HCT116 (cell line): ENCODE measurements around the gene LGI2. TPM values are rescaled to one million over a fixed set of nuclear protein-coding genes. Genes with fewer than 3 reads are reported as not detected.

Experiments used
- ATAC-seq: fragments of 200-7000 bp; cut with Tn5 transposase; 2 replicates; pipeline ENCODE4 v1.9.1; 2020; ENCODE audit warnings: mild to moderate bottlenecking, moderate library complexity
- BruUV-seq: library from RNA; stranded (reverse); fragments of 400-500 nt; replicated peaks from 2 replicates; lab custom pipeline; 2021; lab: Mats Ljungman, UMichigan
- CTCF ChIA-PET: fragments of 300-600 bp; sonication (Branson Sonifier 250); formaldehyde crosslinking; loops from one replicate; lab custom pipeline; 2021; ENCODE audit warnings: antibody characterized with exemption; lab: Charles Lee
- POLR2A ChIA-PET: fragments of 300-600, 350-600 bp; sonication (Branson Sonifier 250); formaldehyde crosslinking; loops from one replicate; lab custom pipeline; 2021; ENCODE audit warnings: antibody characterized with exemption; lab: Charles Lee
- RAD21 ChIA-PET, 2 experiments: fragments of 300-600 bp; sonication (Branson Sonifier 250); formaldehyde crosslinking; loops; one replicate each; lab custom pipeline; 2023; ENCODE audit warnings: low total read pairs in 2 of 2; ENCODE audit not compliant: uncharacterized antibody in 2 of 2, unreplicated experiment in 2 of 2, low non-redundant PET in 1 of 2; lab: Charles Lee
- DNase-seq: peaks from one replicate; pipeline ENCODE4 v3.0.0-alpha.2; 2010; ENCODE audit warnings: low read depth, low spot score
- H2AFZ ChIP-seq: fragments of 200-600 bp; shearing (Covaris generic), sonication (generic); 2 replicates; pipeline ENCODE4 v1.6.1; 2017; ENCODE audit warnings: low read depth, mixed run types, mixed read lengths, antibody characterized with exemption, low read length; ENCODE audit not compliant: poor library complexity, severe bottlenecking
- H3K27ac ChIP-seq: 2 replicates; pipeline ENCODE4 v1.5.1; 2012; ENCODE audit warnings: low read depth, low read length
- H3K27me3 ChIP-seq: fragments of 200-600 bp; sonication (generic); 2 replicates; pipeline ENCODE4 v1.6.1; 2016; ENCODE audit warnings: mixed run types, low read length, mixed read lengths; ENCODE audit not compliant: insufficient read depth
- H3K36me3 ChIP-seq, 2 experiments: fragments of 200-500 bp in 1 of 2; fragments of 200-600 bp in 1 of 2; sonication (Bioruptor generic) in 1 of 2; sonication (generic) in 1 of 2; 2 replicates each; pipeline versions ENCODE4 v1.5.1 to v1.6.1; 2014 to 2016; ENCODE audit warnings: low read length in 2 of 2, inconsistent platforms in 1 of 2, mixed read lengths in 1 of 2, mixed run types in 1 of 2; ENCODE audit not compliant: insufficient read depth in 2 of 2, control insufficient read depth in 1 of 2
- H3K4me1 ChIP-seq, 2 experiments: fragments of 200-600 bp in 1 of 2; sonication (generic) in 1 of 2; 2 replicates each; pipeline versions ENCODE4 v1.5.1 to v1.6.1; 2012 to 2017; ENCODE audit warnings: low read length in 2 of 2, inconsistent platforms in 1 of 2, mild to moderate bottlenecking in 1 of 2, mixed read lengths in 1 of 2, mixed run types in 1 of 2, moderate library complexity in 1 of 2; ENCODE audit not compliant: insufficient read depth in 2 of 2, control insufficient read depth in 1 of 2
- H3K4me2 ChIP-seq: fragments of 200-600 bp; sonication (generic); 2 replicates; pipeline ENCODE4 v1.6.1; 2017; ENCODE audit warnings: mixed run types, low read length, mixed read lengths
- H3K4me3 ChIP-seq, 2 experiments: fragments of 200-600 bp in 1 of 2; sonication (generic) in 1 of 2; replicated peaks in 1 of 2; 2 replicates each; pipeline ENCODE4 v1.5.1; 2011 to 2016; ENCODE audit warnings: low read length in 2 of 2, control low read depth in 1 of 2, low read depth in 1 of 2, mild to moderate bottlenecking in 1 of 2, mixed read lengths in 1 of 2, mixed run types in 1 of 2
- H3K79me2 ChIP-seq: fragments of 200-600 bp; sonication (generic); 2 replicates; pipeline ENCODE4 v1.6.1; 2017; ENCODE audit warnings: mild to moderate bottlenecking, mixed run types, low read length, moderate library complexity, mixed read lengths; ENCODE audit not compliant: insufficient read depth
- H3K9ac ChIP-seq: fragments of 200-600 bp; sonication (generic); 2 replicates; pipeline ENCODE4 v1.6.1; 2016; ENCODE audit warnings: low read length, mixed read lengths
- H3K9me2 ChIP-seq: fragments of 200-600 bp; sonication (generic), shearing (Covaris generic); 2 replicates; pipeline ENCODE4 v1.6.1; 2017; ENCODE audit warnings: mixed run types, mild to moderate bottlenecking, moderate library complexity; ENCODE audit not compliant: insufficient read depth
- H3K9me3 ChIP-seq, 2 experiments: fragments of 200-500 bp in 1 of 2; fragments of 200-600 bp in 1 of 2; sonication (Bioruptor generic) in 1 of 2; sonication (generic) in 1 of 2; 2 replicates each; pipeline ENCODE4 v1.6.1; 2014 to 2017; ENCODE audit warnings: low read length in 2 of 2, mixed read lengths in 2 of 2, inconsistent platforms in 1 of 2, low read depth in 1 of 2, mild to moderate bottlenecking in 1 of 2, mixed run types in 1 of 2, moderate library complexity in 1 of 2; ENCODE audit not compliant: control insufficient read depth in 1 of 2, insufficient read depth in 1 of 2
- H4K20me1 ChIP-seq: fragments of 200-600 bp; sonication (generic), shearing (Covaris generic); 2 replicates; pipeline ENCODE4 v1.6.1; 2017; ENCODE audit warnings: mixed run types, mild to moderate bottlenecking, moderate library complexity; ENCODE audit not compliant: insufficient read depth
- CEBPB ChIP-seq: IDR thresholded peaks from 2 replicates; pipeline ENCODE4 v1.6.1; 2012; ENCODE audit warnings: low read depth
- EGR1 ChIP-seq: IDR thresholded peaks from 2 replicates; pipeline ENCODE4 v1.6.1; 2012; ENCODE audit warnings: low read depth
- EZH2phosphoT487 ChIP-seq: fragments of 200-600 bp; IDR thresholded peaks from 2 replicates; pipeline ENCODE4 v1.6.1; 2018; ENCODE audit warnings: antibody characterized with exemption, borderline replicate concordance
- FOSL1 ChIP-seq: IDR thresholded peaks from 2 replicates; pipeline ENCODE4 v1.6.1; 2012; ENCODE audit warnings: low read depth
- POLR2AphosphoS5 ChIP-seq: IDR thresholded peaks from 2 replicates; pipeline ENCODE4 v1.6.1; 2011; ENCODE audit warnings: mild to moderate bottlenecking, low read depth, low read length, moderate library complexity
- RAD21 ChIP-seq: IDR thresholded peaks from 2 replicates; pipeline ENCODE4 v1.6.1; 2012; ENCODE audit warnings: low read depth, mild to moderate bottlenecking
- SIN3A ChIP-seq: IDR thresholded peaks from 2 replicates; pipeline ENCODE4 v1.6.1; 2012; ENCODE audit warnings: low read depth
- SP1 ChIP-seq: IDR thresholded peaks from 2 replicates; pipeline ENCODE4 v1.6.1; 2012; ENCODE audit warnings: low read depth
- SRF ChIP-seq: IDR thresholded peaks from 2 replicates; pipeline ENCODE4 v1.6.1; 2012; ENCODE audit warnings: low read depth
- TCF7L2 ChIP-seq: IDR thresholded peaks from 2 replicates; pipeline ENCODE4 v1.7.0; 2011; ENCODE audit warnings: borderline replicate concordance, inconsistent platforms; ENCODE audit not compliant: insufficient read depth, insufficient read length; ENCODE audit errors: extremely low read depth
- intact Hi-C: fragments of 100-400 bp; cut with micrococcal nuclease; formaldehyde crosslinking; loops from 2 replicates; pipeline ENCODE4 v1.10.0; 2022
- total RNA-seq: library from RNA; stranded (reverse); gene quantifications from one replicate; pipeline ENCODE4 v1.2.1, GENCODE V29; 2021; ENCODE audit not compliant: unreplicated experiment
- TF ChIP-seq, protein P1 (sequence below), 3 experiments: fragments of 200-600 bp in 1 of 3; sonication (generic) in 1 of 3; IDR thresholded peaks in 2 of 3; conservative IDR thresholded peaks in 1 of 3; 2 replicates each; pipeline ENCODE4 v1.5.1; 2012 to 2017; ENCODE audit warnings: low read depth in 2 of 3, low read length in 2 of 3, antibody characterized with exemption in 1 of 3, borderline replicate concordance in 1 of 3, control low read depth in 1 of 3, mild to moderate bottlenecking in 1 of 3, mixed read lengths in 1 of 3, mixed run types in 1 of 3, moderate library complexity in 1 of 3; ENCODE audit not compliant: insufficient read depth in 1 of 3
- TF ChIP-seq, protein P2 (sequence below): IDR thresholded peaks from 2 replicates; pipeline ENCODE4 v1.6.1; 2012
- TF ChIP-seq, protein P3 (sequence below): IDR thresholded peaks from 2 replicates; pipeline ENCODE4 v1.6.1; 2012; ENCODE audit warnings: low read depth

LGI2 gene
- total RNA-seq, 1 experiment from 2014 or later, result not detected

DNA sequence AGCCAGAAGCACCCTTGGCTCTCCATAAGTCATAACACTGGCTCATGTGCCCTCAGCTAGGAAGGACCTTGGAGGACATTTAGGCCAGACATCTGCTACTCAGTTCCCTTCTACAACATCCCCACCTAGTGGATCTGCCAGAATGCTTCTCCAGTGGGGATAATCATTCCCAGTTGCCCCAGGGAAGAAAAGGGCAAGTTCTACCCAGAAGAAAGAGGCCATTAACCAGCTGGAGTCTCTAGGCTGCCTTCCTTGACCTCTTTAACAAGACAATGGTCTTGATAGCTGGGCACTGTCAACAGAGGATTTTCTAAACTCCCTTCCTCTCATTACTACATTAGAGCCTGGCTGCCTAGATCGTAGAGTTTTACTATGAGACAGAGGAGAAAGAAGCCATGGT lies 42.0 kb downstream of the LGI2 start:
- Histone ChIP-seq H3K27ac (no peak overlapping the region), H4K20me1 (no peaks in the 10 kb centered on the region), H3K27me3 (no peaks in the 10 kb centered on the region), H3K36me3 (no peaks in the 10 kb centered on the region), H3K9me3 (no peaks in the 10 kb centered on the region), H3K9me2 (no peaks in the 10 kb centered on the region), H2AFZ (no peak overlapping the region), H3K4me1 (no peaks in the 10 kb centered on the region), H3K4me3 (no peak overlapping the region), H3K4me2 (no peak overlapping the region)
- ChIA-PET CTCF (no interaction called here), RAD21 (no interaction called here)
- intact Hi-C loops, result no loop called here
- BruUV-seq, result no TSS peak
- ATAC-seq, result peak; percentile 83
- TF ChIP-seq, protein P1, sequence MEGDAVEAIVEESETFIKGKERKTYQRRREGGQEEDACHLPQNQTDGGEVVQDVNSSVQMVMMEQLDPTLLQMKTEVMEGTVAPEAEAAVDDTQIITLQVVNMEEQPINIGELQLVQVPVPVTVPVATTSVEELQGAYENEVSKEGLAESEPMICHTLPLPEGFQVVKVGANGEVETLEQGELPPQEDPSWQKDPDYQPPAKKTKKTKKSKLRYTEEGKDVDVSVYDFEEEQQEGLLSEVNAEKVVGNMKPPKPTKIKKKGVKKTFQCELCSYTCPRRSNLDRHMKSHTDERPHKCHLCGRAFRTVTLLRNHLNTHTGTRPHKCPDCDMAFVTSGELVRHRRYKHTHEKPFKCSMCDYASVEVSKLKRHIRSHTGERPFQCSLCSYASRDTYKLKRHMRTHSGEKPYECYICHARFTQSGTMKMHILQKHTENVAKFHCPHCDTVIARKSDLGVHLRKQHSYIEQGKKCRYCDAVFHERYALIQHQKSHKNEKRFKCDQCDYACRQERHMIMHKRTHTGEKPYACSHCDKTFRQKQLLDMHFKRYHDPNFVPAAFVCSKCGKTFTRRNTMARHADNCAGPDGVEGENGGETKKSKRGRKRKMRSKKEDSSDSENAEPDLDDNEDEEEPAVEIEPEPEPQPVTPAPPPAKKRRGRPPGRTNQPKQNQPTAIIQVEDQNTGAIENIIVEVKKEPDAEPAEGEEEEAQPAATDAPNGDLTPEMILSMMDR (IDR thresholded peaks at IDR 0.05 in 2 of 3, conservative IDR thresholded peaks at IDR 0.05 in 1 of 3; ENCODE audit: borderline replicate concordance in 1 of 3, insufficient read depth in 1 of 3, low read depth in 2 of 3, low read length in 2 of 3), result peak; percentile 19 to 50 (median 47); a peak in 5 of 6 replicates
- TF ChIP-seq TCF7L2, result no peak
- TF ChIP-seq EZH2phosphoT487, result no peak
- TF ChIP-seq FOSL1, result no peak
- no peak for TF ChIP-seq SP1
- no peak for TF ChIP-seq SIN3A
- TF ChIP-seq SRF, result no peak
- peak; percentile 61 for TF ChIP-seq RAD21
- TF ChIP-seq, protein P2, sequence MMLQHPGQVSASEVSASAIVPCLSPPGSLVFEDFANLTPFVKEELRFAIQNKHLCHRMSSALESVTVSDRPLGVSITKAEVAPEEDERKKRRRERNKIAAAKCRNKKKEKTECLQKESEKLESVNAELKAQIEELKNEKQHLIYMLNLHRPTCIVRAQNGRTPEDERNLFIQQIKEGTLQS, result no peak
- TF ChIP-seq POLR2AphosphoS5, result no peak
- TF ChIP-seq EGR1, result no peak
- no peak for TF ChIP-seq CEBPB
- TF ChIP-seq, protein P3, sequence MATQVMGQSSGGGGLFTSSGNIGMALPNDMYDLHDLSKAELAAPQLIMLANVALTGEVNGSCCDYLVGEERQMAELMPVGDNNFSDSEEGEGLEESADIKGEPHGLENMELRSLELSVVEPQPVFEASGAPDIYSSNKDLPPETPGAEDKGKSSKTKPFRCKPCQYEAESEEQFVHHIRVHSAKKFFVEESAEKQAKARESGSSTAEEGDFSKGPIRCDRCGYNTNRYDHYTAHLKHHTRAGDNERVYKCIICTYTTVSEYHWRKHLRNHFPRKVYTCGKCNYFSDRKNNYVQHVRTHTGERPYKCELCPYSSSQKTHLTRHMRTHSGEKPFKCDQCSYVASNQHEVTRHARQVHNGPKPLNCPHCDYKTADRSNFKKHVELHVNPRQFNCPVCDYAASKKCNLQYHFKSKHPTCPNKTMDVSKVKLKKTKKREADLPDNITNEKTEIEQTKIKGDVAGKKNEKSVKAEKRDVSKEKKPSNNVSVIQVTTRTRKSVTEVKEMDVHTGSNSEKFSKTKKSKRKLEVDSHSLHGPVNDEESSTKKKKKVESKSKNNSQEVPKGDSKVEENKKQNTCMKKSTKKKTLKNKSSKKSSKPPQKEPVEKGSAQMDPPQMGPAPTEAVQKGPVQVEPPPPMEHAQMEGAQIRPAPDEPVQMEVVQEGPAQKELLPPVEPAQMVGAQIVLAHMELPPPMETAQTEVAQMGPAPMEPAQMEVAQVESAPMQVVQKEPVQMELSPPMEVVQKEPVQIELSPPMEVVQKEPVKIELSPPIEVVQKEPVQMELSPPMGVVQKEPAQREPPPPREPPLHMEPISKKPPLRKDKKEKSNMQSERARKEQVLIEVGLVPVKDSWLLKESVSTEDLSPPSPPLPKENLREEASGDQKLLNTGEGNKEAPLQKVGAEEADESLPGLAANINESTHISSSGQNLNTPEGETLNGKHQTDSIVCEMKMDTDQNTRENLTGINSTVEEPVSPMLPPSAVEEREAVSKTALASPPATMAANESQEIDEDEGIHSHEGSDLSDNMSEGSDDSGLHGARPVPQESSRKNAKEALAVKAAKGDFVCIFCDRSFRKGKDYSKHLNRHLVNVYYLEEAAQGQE, result no peak
- TF ChIP-seq, all 23 proteins: peak for 2
- POLR2A ChIA-PET, result no interaction called here
- Histone ChIP-seq H3K9ac (no peak overlapping the region), H3K79me2 (no peaks in the 10 kb centered on the region)
- peak; percentile 13 for DNase-seq
